Chondrocyte (in vitro differentiated cells): Measurements from ENCODE around the gene FSCN2. TPM values are rescaled to one million over a fixed set of nuclear protein-coding genes. Genes with fewer than 3 reads are reported as not detected.
A peak's percentile ranks its signal among the peaks of the same experiment; 100 is the strongest.

Source experiments
- DNase-seq: peaks from one replicate; pipeline ENCODE4 v3.0.0; 2021; ENCODE audit warnings: mixed read lengths, low spot score
- H3K27ac Mint-ChIP-seq: one replicate; pipeline ENCODE4 v1.8.0; 2021; ENCODE audit warnings: mild to moderate bottlenecking, moderate library complexity, mixed read lengths; ENCODE audit not compliant: unreplicated experiment
- H3K27me3 Mint-ChIP-seq: 2 replicates; pipeline ENCODE4 v1.8.0; 2021; ENCODE audit warnings: low read depth, mixed read lengths
- H3K36me3 Mint-ChIP-seq: 2 replicates; pipeline ENCODE4 v1.8.0; 2021; ENCODE audit warnings: low read depth, mixed read lengths
- H3K4me1 Mint-ChIP-seq: 2 replicates; pipeline ENCODE4 v1.8.0; 2021; ENCODE audit warnings: low read depth, mild to moderate bottlenecking, mixed read lengths
- H3K4me3 Mint-ChIP-seq: one replicate; pipeline ENCODE4 v1.8.0; 2021; ENCODE audit warnings: mild to moderate bottlenecking, moderate library complexity, mixed read lengths; ENCODE audit not compliant: unreplicated experiment
- H3K9me3 Mint-ChIP-seq: 2 replicates; pipeline ENCODE4 v1.8.0; 2021; ENCODE audit warnings: low read depth, mixed read lengths
- total RNA-seq: library from RNA; stranded (reverse); gene quantifications from 3 replicates; pipeline ENCODE4 v1.2.1, GENCODE V29; 2021
- TF ChIP-seq, protein P1 (sequence below): fragments of 200-600 bp; sonication (generic); IDR thresholded peaks from 2 replicates; pipeline ENCODE4 v1.5.0; 2021; ENCODE audit warnings: antibody characterized with exemption, mild to moderate bottlenecking, moderate library complexity

The FSCN2 gene
- total RNA-seq, 1 donor from 2014 or later = 6.1 TPM

DNA sequence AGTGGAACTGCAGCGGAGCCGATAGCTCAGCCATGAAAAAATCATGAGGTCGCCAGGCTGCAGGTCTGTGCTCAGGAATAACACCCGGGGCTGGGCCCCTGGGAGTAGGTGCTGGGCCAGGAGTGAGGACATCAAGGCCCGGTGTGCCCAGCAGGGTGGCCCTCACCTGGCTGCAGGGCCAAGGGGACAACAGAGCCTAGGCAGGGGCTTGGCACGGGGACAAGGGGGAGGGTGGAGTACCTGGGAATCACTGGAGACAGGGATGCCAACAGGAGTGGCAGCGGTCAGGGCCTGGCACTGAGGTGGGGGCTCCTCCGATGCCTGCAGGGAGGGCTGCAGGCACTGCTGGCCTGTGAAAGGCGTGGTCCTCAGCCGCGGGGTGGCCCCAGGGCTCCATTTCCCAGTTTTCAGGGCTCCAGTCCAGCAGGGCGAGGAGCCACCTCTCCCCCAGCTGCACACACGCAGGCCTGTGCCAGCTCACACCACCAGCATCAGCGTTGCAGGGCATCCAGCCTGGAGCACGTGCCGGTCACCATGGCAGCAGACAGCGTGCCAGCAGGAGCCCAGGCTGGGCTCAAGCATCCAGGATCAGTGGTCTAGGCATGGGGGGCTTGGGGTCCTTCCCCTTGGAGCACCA, 4.7 kb upstream of the FSCN2 start:
- peaks cover 17% of the 10 kb centered on the region for H3K4me1 Mint-ChIP-seq
- no peaks in the 10 kb centered on the region for H3K27me3 Mint-ChIP-seq
- TF ChIP-seq, protein P1, sequence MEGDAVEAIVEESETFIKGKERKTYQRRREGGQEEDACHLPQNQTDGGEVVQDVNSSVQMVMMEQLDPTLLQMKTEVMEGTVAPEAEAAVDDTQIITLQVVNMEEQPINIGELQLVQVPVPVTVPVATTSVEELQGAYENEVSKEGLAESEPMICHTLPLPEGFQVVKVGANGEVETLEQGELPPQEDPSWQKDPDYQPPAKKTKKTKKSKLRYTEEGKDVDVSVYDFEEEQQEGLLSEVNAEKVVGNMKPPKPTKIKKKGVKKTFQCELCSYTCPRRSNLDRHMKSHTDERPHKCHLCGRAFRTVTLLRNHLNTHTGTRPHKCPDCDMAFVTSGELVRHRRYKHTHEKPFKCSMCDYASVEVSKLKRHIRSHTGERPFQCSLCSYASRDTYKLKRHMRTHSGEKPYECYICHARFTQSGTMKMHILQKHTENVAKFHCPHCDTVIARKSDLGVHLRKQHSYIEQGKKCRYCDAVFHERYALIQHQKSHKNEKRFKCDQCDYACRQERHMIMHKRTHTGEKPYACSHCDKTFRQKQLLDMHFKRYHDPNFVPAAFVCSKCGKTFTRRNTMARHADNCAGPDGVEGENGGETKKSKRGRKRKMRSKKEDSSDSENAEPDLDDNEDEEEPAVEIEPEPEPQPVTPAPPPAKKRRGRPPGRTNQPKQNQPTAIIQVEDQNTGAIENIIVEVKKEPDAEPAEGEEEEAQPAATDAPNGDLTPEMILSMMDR = peak; percentile 4
- H3K9me3 Mint-ChIP-seq = no peaks in the 10 kb centered on the region
- H3K36me3 Mint-ChIP-seq = no peaks in the 10 kb centered on the region
- DNase-seq = no peak
- H3K4me3 Mint-ChIP-seq = no peak overlapping the region
- H3K27ac Mint-ChIP-seq = no peak overlapping the region

- Mint-ChIP-seq H3K4me1 (peaks cover 15% of the 10 kb centered on the region), H3K36me3 (no peaks in the 10 kb centered on the region), H3K27me3 (no peaks in the 10 kb centered on the region), H3K9me3 (no peaks in the 10 kb centered on the region), H3K27ac (no peak overlapping the region), H3K4me3 (no peak overlapping the region)
- TF ChIP-seq, protein P1 = no peak
- DNase-seq = no peak
These were observed 3.9 kb upstream of the FSCN2 start for GRCh38 chr17:81524039-81524864.

DNA sequence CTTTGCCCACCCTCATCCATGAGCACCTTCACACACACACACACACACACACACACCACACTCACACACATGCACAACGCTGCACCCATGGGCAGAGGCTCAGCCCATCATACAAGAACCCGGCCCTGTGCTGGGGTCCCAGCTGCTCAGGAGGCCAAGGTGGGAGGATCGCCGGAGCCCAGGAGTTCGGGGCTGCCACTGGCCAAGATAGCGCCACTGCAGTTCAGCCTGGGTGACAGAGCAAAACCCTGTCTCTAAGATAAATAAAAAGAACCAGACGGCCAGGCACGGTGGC, 3.4 kb upstream of the FSCN2 start:
- Mint-ChIP-seq H3K27me3 (no peaks in the 10 kb centered on the region), H3K27ac (no peak overlapping the region), H3K9me3 (no peaks in the 10 kb centered on the region), H3K4me3 (no peak overlapping the region), H3K4me1 (peaks cover 15% of the 10 kb centered on the region), H3K36me3 (no peaks in the 10 kb centered on the region)
- TF ChIP-seq, protein P1 = no peak
- DNase-seq = no peak

GRCh38 chr17:81526662-81527571, 1.3 kb upstream of the FSCN2 start:
- Mint-ChIP-seq H3K36me3 (no peaks in the 10 kb centered on the region), H3K27me3 (no peaks in the 10 kb centered on the region), H3K4me3 (no peak overlapping the region), H3K9me3 (no peaks in the 10 kb centered on the region), H3K4me1 (peaks cover 13% of the 10 kb centered on the region), H3K27ac (no peak overlapping the region)
- TF ChIP-seq, protein P1 = no peak
- no peak for DNase-seq

DNA sequence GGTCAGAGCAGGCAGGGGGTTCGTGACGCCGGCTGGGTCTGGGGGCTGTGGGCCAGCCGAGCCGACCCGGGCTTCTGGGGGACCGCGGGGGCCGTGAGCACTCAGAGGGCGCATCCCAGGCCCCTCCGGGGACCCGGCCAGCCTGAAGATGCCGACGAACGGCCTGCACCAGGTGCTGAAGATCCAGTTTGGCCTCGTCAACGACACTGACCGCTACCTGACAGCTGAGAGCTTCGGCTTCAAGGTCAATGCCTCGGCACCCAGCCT, 140 bp downstream of the FSCN2 start:
- no peak for DNase-seq
- no peaks in the 10 kb centered on the region for H3K27me3 Mint-ChIP-seq
- H3K27ac Mint-ChIP-seq = no peak overlapping the region
- H3K9me3 Mint-ChIP-seq = no peaks in the 10 kb centered on the region
- no peaks in the 10 kb centered on the region for H3K36me3 Mint-ChIP-seq
- H3K4me3 Mint-ChIP-seq = no peak overlapping the region
- TF ChIP-seq, protein P1 = no peak
- peaks cover 11% of the 10 kb centered on the region for H3K4me1 Mint-ChIP-seq
